Stimulated activated effector memory CD8-positive, alpha-beta T cell treated with anti-CD3 and anti-CD28 coated beads, Interleukin-12 subunit alpha, Interleukin-12 subunit beta, amount 100 ng/mL, for 72 hours (primary cell): Measurements from ENCODE around the gene HMCN1.
A peak's percentile ranks its signal among the peaks of the same experiment; 100 is the strongest.
"Not testable (repeated sequence)": the region's sequence is repeated elsewhere in the genome, so short reads cannot be mapped to it uniquely, and the experiment has no call there.

Source experiments
- ATAC-seq: fragments of 150-1000 bp; cut with Tn5 transposase; 2 replicates; pipeline ENCODE4 v1.10.0; 2021
- DNase-seq, 2 donors: peaks; one replicate each; pipeline ENCODE4 v3.0.0; 2021 to 2022; ENCODE audit warnings: low spot score in 2 of 2
- H3K27ac Mint-ChIP-seq: one replicate; pipeline ENCODE4 v1.8.0; 2022; ENCODE audit warnings: mild to moderate bottlenecking, mixed read lengths
- H3K36me3 Mint-ChIP-seq: one replicate; pipeline ENCODE4 v1.8.0; 2022; ENCODE audit warnings: mild to moderate bottlenecking, mixed read lengths
- H3K4me1 Mint-ChIP-seq: one replicate; pipeline ENCODE4 v1.8.0; 2022; ENCODE audit warnings: mixed read lengths
- H3K4me3 Mint-ChIP-seq: one replicate; pipeline ENCODE4 v1.8.0; 2022; ENCODE audit warnings: mild to moderate bottlenecking, mixed read lengths
- H3K9me3 Mint-ChIP-seq: one replicate; pipeline ENCODE4 v1.8.0; 2022; ENCODE audit warnings: mixed read lengths

The HMCN1 gene

DNA sequence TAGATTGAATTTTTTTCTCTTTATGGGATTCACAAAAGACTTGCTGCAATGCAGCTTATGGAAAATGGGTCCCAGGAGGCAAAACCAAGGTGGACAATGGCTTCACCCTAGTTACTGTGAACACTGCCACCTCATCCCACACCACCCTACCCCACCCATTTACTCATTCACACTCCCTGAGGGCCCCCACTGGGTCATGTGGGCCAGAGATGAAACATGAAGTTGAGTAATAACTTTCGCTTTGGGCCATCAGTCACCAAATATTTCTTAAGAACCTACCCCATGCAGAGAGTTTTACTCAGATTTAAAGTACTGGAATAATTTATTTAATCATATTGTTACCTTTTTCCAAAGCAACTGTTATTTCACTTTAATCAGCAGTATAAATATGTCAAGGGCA, 449.0 kb downstream of the HMCN1 start:
- Mint-ChIP-seq H3K36me3 (no peaks in the 10 kb centered on the region), H3K4me3 (no peak overlapping the region), H3K27ac (no peak overlapping the region), H3K4me1 (no peaks in the 10 kb centered on the region), H3K9me3 (no peaks in the 10 kb centered on the region)
- ATAC-seq (peak; percentile 87), DNase-seq (peak in 1 of 2 donors; percentile 51)

GRCh38 chr1:186183970-186184628, 449.9 kb downstream of the HMCN1 start:
- no peaks in the 10 kb centered on the region for H3K4me1 Mint-ChIP-seq
- H3K27ac Mint-ChIP-seq: no peak overlapping the region
- no peak for ATAC-seq
- H3K4me3 Mint-ChIP-seq: no peak overlapping the region
- DNase-seq: no peak
- H3K9me3 Mint-ChIP-seq: no peaks in the 10 kb centered on the region
- no peaks in the 10 kb centered on the region for H3K36me3 Mint-ChIP-seq

DNA sequence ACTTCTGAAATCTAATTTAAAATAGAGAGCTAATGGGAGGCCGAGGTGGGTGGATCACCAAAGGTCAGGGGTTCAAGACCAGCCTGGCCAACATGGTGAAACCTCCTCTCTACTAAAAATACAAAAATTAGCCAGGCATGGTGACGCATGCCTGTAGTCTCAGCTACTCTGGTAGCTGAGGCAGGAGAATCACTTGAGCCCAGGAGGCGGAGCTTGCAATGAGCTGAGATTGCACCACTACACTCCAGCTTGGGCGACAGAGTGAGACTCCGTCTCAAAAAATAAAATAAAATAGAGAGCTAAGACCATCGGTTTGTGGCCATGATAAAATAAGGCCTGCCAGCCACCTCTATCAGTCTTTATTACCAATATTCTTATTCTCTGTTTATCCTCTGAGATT, 452.1 kb downstream of the HMCN1 start:
- not testable (repeated sequence) for ATAC-seq, H3K27ac Mint-ChIP-seq, DNase-seq, H3K4me3 Mint-ChIP-seq, H3K36me3 Mint-ChIP-seq, H3K9me3 Mint-ChIP-seq, H3K4me1 Mint-ChIP-seq

- DNase-seq (no peak), ATAC-seq (peak; percentile 40)
- no peaks in the 10 kb centered on the region for H3K36me3 Mint-ChIP-seq
- H3K4me3 Mint-ChIP-seq: no peak overlapping the region
- no peak overlapping the region for H3K27ac Mint-ChIP-seq
- H3K4me1 Mint-ChIP-seq: no peaks in the 10 kb centered on the region
- no peaks in the 10 kb centered on the region for H3K9me3 Mint-ChIP-seq
These were observed 453.4 kb downstream of the HMCN1 start for GRCh38 chr1:186187601-186188000.

- DNase-seq (no peak), ATAC-seq (peak; percentile 75)
- Mint-ChIP-seq H3K36me3 (no peaks in the 10 kb centered on the region), H3K4me3 (no peak overlapping the region), H3K9me3 (no peaks in the 10 kb centered on the region), H3K4me1 (no peaks in the 10 kb centered on the region), H3K27ac (no peak overlapping the region)
These were observed 453.9 kb downstream of the HMCN1 start for GRCh38 chr1:186188004-186188539.

GRCh38 chr1:186188736-186189135, 454.5 kb downstream of the HMCN1 start:
- no peaks in the 10 kb centered on the region for H3K4me1 Mint-ChIP-seq
- no peaks in the 10 kb centered on the region for H3K36me3 Mint-ChIP-seq
- DNase-seq: no peak
- no peak for ATAC-seq
- H3K9me3 Mint-ChIP-seq: no peaks in the 10 kb centered on the region
- no peak overlapping the region for H3K27ac Mint-ChIP-seq
- H3K4me3 Mint-ChIP-seq: no peak overlapping the region

DNA sequence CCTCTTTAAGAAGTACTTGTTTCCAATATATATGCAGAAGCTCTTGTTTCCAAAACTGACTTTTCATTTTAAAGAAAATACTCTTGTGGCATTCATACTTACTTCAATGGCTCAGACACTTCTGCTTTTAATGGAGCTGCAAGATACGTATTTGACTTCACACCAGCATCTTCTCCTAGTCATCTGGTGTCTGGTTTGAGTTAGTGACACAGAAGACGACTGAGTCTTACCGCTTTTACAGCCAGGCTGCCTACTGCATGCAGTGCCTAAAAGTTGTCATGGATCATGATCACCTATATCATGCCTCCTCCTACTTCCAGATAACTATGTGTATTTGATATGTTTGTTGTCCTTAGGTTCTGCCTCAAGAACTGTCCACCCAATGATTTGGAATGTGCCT, 455.0 kb downstream of the HMCN1 start:
- no peak overlapping the region for H3K27ac Mint-ChIP-seq
- H3K4me1 Mint-ChIP-seq: no peaks in the 10 kb centered on the region
- ATAC-seq: no peak
- DNase-seq: no peak
- H3K36me3 Mint-ChIP-seq: no peaks in the 10 kb centered on the region
- no peak overlapping the region for H3K4me3 Mint-ChIP-seq
- no peaks in the 10 kb centered on the region for H3K9me3 Mint-ChIP-seq

- Mint-ChIP-seq H3K4me3 (no peak overlapping the region), H3K36me3 (no peaks in the 10 kb centered on the region), H3K27ac (no peak overlapping the region), H3K9me3 (no peaks in the 10 kb centered on the region), H3K4me1 (no peaks in the 10 kb centered on the region)
- ATAC-seq: no peak
- no peak for DNase-seq
These were observed 457.3 kb downstream of the HMCN1 start for GRCh38 chr1:186191511-186191910.

- Mint-ChIP-seq H3K27ac (no peak overlapping the region), H3K9me3 (no peaks in the 10 kb centered on the region), H3K4me1 (no peaks in the 10 kb centered on the region), H3K36me3 (no peaks in the 10 kb centered on the region), H3K4me3 (no peak overlapping the region)
- ATAC-seq (no peak), DNase-seq (no peak)
These were observed 459.0 kb downstream of the HMCN1 start for GRCh38 chr1:186193224-186193623.

GRCh38 chr1:186194107-186194756, 460.0 kb downstream of the HMCN1 start:
- DNase-seq (no peak), ATAC-seq (no peak)
- Mint-ChIP-seq H3K27ac (no peak overlapping the region), H3K4me1 (no peaks in the 10 kb centered on the region), H3K36me3 (no peaks in the 10 kb centered on the region), H3K4me3 (no peak overlapping the region), H3K9me3 (no peaks in the 10 kb centered on the region)

DNA sequence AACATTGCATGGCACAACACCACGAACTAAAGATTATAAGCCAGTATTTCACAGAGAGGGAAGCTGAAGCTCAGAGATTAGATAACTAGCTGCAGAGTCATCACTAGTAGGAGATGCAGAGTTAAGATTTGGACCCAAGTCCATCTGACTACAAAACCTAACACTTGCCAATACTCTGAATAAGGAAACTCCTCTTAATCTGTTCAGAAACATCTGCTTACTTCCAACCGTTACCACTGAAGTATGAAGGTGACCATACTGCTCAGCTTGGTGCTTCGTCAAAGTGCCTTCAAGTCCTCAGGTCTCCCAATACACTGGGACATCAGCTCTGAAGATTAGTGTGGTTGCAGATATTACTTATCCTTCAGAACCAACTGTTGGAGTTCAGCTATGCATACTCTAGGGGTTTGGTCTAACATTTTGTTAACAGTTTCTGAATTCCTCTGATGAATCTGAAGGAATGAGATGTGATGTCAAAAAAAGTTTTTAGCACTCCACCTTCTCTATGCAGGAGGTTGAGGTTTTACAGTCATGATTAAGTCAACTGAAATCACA, 461.3 kb downstream of the HMCN1 start:
- Mint-ChIP-seq H3K4me3 (no peak overlapping the region), H3K27ac (no peak overlapping the region), H3K4me1 (no peaks in the 10 kb centered on the region), H3K36me3 (no peaks in the 10 kb centered on the region), H3K9me3 (no peaks in the 10 kb centered on the region)
- ATAC-seq (no peak), DNase-seq (no peak)

DNA sequence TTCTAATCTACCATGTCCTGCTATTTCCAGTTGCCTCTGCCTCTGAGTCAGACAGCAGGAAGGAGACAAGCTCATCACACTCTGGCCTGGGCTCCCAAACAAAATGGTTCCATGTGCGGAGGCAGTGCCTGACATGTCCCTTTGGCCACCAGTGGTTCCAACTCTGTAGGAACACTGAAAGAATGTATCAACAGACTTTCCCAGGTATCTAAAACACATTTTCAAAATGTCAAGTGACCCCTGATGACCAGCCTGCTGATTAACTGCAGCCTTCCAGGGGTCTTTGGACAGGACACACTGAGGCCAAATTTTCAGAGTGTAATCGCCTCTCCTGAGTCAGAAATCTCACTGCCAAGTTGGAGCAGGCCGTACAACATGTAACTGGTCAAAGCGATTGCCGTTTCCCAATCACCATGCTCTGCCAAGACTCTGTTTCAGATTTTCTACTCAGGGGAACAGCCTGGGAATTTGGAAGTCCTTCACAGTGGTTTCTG, 468.1 kb downstream of the HMCN1 start:
- H3K9me3 Mint-ChIP-seq: peaks cover 6% of the 10 kb centered on the region
- H3K27ac Mint-ChIP-seq: no peak overlapping the region
- H3K4me3 Mint-ChIP-seq: no peak overlapping the region
- H3K4me1 Mint-ChIP-seq: no peaks in the 10 kb centered on the region
- ATAC-seq (no peak), DNase-seq (no peak)
- no peaks in the 10 kb centered on the region for H3K36me3 Mint-ChIP-seq

DNA sequence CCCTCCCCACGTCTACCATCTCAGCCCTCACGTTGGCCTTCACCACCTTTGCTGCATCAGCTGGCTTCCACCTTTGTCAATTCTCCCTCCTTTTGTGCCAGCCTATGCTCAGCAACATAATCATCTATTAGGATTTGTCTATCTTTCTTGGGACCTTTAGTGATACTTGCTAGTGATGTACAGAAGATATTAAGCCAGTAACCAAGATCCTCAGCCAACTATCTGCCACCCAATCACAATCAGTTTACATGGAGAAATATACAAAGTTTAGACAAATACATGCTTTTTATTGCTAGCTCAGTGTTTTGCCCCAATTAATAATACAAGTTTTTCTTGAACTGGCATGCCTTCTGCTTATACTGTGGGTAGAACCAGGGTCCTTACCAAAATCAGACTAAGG, 468.6 kb downstream of the HMCN1 start:
- Mint-ChIP-seq H3K4me3 (no peak overlapping the region), H3K27ac (no peak overlapping the region), H3K4me1 (no peaks in the 10 kb centered on the region), H3K36me3 (no peaks in the 10 kb centered on the region), H3K9me3 (peaks cover 6% of the 10 kb centered on the region)
- DNase-seq (no peak), ATAC-seq (no peak)

DNA sequence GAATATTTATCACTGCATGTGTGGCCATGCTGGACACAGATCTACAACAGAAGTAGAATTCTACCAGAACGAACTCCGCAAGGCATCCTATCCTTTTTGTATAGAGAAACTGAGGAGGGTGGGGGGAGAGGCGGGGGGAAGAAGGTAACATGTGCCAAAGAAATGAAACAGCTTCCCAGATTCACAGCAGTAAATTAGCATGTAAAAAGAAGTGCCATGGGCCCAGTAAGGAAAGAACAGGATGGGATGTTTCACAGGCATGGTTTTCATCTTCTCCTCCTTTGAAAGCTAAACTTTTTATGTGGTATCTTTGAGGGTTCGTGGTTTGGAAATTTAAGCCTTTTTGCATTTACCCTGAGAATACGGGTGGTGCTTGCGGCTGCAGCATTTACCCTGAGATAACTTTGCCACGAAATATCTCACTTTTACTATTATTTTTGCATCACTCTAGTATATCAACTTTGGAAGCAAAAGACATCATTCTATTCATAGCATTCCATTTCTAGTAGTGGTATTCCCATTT, 471.9 kb downstream of the HMCN1 start:
- ATAC-seq: no peak
- Mint-ChIP-seq H3K9me3 (peaks cover 6% of the 10 kb centered on the region), H3K27ac (no peak overlapping the region), H3K4me1 (no peaks in the 10 kb centered on the region), H3K36me3 (no peaks in the 10 kb centered on the region), H3K4me3 (no peak overlapping the region)
- DNase-seq: no peak

- Mint-ChIP-seq H3K4me3 (no peak overlapping the region), H3K4me1 (no peaks in the 10 kb centered on the region), H3K27ac (no peak overlapping the region), H3K36me3 (no peaks in the 10 kb centered on the region), H3K9me3 (peaks cover 6% of the 10 kb centered on the region)
- DNase-seq (no peak), ATAC-seq (no peak)
These were observed 473.3 kb downstream of the HMCN1 start for GRCh38 chr1:186207391-186208085.
